Endometrium (tissue), 2 donors: ENCODE data around the gene MYBPH.

Experiments
- FAIRE-seq: peaks from 2 replicates; lab custom pipeline; 2012; peaks lifted over from hg19 to GRCh38; lab: Jason Lieb, UNC
- donor health status: control.
- donor health status: control.

MYBPH gene

DNA sequence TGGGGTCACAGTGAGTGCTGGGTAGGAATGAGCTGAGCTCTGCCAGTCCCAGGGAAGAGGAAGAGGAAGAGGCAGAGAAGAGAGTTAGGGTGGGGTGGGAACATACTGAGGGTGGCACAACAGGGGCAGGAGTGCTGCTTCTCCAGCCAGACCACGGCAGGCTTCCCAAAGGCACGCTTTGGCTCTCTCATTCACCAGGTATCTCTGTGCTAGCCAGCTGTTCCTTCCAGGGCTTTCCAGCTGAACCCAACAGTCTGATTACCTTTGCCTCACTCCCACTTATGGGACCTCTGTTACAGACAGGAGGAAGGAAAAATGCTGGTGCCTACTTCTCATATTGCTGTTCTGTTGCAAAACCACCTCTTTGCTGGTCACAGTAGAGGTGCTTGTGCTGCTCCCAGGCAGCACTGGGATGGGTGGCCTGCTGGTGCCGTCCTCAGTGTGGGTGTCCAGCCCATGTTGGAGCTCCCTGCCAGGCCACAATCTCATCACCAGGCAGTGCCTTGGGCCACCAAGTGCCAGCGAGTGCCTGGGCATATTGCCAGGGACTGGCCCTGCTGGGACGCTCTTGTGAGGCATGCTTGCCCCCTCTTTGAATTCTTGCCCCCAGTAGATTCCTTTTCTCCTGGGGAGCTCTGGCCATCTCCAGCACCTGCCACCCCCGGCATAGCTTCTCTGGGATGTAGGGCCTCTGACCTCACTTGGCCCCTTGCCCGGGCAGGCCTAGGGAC, 46.0 kb downstream of the MYBPH start:
- no peak for FAIRE-seq

DNA sequence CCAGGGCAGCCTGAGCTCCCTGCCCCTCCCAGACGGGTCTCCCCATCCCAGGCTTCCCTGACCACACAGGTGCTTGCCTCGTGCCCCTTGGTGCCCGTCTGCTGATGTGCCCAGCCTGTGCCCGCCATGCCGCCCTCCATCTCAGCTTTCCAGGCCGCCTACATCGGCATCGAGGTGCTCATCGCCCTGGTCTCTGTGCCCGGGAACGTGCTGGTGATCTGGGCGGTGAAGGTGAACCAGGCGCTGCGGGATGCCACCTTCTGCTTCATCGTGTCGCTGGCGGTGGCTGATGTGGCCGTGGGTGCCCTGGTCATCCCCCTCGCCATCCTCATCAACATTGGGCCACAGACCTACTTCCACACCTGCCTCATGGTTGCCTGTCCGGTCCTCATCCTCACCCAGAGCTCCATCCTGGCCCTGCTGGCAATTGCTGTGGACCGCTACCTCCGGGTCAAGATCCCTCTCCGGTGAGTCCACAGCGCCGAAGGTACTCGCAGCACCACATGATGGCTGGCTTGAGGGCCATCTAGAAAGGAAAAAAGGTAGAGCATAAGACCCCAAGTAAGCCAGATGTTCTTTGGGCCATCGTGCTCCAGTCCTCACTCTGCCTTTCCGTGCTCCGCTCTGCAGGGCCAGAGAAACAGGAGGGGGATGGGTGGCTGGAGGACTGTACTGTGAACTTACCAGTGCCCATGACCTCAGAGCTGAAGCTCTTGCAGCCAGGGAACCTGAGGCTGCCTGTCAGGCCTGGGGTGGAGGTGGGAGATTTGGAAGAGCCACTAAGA, 46.7 kb downstream of the MYBPH start:
- no peak for FAIRE-seq

DNA sequence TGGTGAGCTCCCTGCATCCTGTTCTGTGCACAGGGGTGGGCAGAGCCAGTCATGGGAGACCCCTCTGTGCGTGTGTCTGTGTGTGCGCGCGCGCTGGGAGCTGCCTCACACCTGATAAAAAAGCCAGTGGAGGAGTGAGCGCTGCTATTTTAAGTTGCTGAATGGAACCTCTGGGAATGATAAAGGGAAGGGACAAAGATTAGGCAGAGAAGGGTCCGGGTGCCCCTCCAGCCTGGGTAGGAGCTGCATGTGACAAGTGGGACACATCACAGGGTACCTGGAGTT, 47.3 kb downstream of the MYBPH start:
- FAIRE-seq, result no peak

DNA sequence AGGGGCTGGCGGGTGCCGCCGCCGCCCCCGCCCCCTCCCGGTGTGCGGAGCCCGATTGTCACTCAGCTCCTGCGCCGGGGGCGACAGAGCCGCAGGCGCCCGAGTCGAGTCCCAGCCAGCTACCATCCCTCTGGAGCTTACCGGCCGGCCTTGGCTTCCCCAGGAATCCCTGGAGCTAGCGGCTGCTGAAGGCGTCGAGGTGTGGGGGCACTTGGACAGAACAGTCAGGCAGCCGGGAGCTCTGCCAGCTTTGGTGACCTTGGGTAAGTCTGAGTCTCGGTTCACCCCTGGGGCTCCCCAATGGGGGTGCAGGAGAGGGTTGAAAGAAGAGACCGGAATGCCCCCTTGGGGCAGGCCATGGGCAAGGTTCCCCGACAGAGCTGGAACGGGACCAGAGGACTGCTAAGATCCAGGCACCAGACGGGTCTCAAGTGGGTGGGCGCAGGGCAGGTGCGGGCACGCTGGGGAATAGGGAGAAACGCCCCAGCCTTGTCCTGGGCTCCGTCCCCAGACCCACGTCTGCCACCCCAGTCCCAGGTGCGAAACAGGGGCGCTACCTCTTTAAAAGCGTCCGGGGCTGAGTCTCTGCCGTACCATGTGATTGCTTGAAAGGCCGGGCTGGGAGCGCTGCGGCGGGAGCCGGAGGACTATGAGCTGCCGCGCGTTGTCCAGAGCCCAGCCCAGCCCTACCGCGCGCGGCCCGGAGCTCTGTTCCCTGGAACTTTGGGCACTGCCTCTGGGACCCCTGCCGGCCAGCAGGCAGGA, 47.8 kb downstream of the MYBPH start, which contains the start of gene ADORA1:
Gene ADORA1 (plus strand): TSS at position 61 of the 765 bp plus-strand sequence. CDS start 1,116 bp downstream, outside the sequence.
- FAIRE-seq, result no peak

DNA sequence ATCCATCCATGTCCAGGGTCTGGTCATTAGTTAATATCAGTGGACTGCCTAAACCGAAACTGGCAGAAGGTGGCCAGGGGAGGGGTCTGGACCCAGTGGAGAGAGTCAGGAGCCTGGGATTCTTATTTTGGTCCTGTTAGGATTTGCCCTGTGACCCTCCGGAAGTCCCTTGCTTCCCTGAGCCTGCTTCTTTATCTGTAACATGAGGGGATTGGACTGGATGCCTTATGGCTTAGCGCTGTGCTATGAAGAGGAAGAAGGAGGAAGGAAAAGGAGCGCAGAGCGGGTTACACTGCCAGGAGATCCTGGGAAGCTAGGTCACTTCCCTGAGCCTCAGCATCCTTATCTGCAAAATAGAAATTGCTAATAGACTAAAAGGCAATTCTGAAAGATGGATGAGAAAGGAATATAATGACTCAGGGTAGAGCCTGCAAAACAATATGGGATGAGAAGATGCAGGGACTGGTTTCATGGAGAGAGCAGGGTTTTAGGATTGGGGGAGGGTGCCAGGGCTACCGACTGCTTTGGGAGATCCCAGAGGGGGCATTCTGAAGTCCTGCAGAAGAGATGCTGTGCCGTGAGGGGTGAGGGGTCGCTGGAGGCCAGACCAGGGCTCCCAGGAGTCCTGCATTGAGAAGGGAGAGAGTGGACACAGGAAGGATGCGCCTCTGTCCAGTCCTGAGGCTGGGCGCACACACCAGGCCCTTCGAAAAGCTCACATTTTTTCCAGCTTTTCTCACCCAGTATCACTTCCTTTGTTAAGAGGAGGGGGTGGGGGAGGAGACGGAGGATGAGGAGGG, 48.6 kb downstream of the MYBPH start:
- no peak for FAIRE-seq

DNA sequence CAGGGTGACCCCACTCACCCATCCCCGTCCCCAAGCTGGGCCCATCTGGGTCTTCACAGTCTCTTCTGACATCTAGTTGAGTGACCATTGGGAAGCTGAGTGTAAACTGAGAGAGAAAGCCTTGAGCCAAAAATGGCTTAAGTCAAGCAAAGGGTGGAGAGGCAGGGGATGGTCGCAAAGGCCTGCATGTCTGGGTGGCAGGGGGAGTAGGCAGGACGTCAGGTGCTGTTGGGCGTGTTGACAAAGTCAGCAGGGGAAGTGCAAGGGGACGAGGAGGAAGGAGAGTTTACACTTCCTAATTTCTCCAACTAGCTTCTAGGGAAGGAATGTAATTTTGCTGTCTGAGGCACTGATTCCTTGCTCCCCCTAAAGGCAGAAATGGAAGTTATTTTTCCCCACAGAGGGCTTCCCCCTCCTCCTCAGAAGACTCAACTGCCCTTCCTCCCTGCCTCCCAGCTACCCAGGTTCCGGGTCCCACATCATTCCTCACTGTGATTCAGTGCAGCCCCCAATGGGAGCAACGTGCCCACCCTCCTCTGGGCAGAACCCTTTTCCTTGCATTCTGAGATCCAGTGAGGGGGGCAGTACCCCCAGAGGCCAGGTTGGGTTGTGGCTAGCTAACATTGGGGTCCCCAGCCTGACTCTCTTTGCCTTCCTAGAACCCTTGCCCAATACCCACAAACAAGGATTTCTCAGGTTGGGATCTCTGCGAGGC, 49.3 kb downstream of the MYBPH start:
- FAIRE-seq, result no peak

DNA sequence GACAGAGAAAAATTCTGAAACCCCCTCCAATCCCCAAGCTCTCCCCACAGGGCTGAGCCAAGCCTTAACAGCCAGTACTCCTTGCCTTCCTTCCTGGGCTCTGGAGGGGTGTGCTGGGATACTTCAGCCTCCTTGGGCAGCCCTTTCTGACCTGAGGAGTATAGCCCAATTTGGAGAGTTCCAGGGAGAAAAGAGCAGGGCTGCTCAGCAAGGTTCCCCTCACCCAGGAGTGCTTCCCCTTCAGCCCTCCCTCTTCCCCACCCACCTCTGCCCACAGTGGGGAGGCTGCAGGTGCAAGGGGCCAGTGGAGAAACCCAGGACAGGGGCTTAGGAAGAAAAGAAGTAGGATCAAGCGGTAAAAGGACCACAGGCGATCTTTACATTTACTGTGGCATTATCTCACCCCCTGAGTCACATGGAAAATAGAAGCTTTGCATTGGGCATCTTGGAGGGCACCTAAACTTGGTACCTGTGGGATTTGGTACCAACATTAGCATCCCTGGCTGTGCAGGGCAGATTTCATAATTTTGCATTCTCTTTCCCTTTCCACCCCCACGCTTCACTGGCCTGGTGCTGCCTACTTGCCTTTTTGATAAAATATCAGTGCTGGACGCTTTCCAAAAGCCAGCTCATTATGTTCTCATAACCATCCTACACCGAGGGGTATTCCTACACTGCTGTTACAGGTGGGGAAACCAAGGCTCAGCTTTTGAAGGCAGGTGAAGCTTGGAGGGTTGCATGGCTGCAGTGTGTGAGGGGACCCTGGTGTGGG, 50.9 kb downstream of the MYBPH start:
- no peak for FAIRE-seq

DNA sequence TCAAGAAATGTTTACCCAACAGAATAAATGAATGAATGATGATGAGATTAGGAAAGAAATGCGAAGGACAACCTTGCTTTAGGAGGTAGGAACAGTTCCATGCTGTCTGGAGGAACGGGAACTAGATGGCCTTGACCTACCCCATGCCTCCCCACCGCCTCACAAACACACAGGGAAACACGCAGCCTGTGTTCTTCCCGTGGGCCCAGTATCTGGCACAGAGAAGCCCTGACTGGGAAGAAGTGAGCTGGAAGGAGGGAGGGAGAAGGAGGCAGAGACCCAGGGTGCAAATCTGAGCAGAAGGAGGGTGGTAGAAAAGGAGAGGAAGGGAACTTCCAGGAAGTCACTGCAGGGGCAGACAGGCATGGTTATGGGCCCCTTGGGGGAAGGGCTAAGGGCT, 51.6 kb downstream of the MYBPH start:
- no peak for FAIRE-seq

DNA sequence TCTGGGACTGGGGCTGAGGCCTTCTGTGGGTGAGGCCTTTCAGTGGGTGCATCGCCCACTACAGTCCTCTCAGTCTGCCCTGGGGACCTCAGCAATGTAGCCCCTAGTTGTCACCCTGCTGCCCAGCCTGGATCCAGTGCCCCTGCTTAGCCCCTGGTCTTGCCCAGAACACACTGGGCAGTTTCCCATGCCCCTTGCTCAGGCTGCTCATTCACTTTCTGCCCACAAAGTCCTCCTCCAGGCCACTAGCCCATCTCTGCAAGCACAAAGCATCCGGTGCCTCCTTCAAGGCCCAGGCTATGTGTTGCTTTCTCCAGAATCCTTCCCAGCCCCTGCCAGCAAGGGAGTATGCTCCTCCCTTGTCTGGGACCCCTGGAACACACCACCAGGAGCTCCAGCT, 53.5 kb downstream of the MYBPH start:
- no peak for FAIRE-seq

DNA sequence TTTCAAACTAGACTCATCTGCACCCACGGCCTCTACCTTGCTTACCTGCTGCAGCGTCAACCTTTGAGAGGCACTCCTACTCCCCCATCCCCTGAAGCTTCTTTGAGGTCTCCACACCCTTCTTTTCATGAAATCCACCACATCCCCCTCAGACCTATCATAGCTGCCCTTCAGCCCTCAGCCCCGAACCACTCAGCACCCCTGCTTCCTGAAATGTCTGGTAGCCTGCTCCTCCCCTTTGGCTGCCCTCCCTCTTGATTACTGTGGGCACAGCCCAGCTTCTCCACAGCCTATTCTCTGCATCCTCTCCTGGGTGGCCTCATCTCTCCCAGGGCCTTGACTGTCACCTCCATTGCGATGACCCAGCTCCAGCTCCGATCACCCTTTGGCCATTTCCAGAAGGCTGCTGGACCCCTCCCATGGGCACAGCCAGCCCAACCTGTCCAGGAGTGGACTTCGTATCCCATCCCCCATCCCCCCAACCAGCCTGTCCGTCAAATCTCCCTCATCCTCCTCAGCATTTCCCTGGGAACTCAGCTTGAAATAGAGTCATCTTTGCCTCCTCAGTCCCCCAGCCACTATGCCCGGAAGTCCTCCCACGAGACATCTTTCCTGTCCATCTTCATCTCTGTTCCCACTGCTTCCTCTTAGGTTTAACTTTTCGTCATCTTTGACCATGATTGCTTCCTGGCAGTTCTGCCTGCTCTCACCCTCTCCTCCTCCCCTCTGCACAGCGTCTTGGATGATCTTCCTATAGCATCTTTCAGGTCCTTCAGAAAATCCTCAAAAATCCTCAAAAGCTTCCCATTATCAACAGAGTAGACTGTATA, 54.2 kb downstream of the MYBPH start:
- no peak for FAIRE-seq

DNA sequence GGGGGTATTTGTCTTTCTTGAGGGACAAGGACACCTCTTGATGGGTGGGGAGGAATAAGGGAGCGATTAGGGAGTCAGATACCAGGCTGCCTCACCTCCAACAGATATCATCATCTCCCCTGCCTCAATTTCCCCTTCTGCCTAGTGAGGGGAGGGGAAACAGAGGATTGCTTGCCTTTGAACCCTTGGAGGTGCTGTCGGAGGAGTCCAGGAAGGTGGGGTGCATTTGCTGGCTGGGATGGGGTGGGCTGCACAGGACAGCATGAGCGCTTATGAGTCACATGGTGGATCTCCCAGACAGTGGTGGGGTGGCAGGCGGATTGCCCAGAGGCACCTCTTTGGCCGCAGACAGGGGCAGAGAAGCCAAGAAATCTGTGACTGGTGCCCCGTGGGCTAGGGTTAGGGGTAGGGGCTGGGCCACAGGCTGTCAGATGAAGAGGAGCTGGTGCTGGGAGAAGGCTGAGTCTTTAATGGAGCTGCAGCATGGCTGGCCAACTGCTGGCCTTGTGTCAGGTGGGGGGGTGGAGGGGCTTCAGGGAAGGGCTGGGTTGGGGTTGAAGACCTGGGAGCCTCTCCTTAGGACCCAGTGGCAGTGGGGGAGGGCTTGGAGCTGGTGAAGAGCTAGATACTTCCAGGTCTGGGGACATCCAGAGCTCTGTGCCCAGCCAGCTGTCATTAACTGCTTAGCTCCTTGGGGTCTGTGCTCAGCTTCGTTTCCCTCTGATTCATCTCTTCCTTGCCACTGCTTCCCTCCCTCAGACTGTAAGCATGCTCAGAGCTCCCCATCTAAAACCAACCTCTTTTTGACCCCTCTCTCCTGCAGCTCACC, 55.1 kb downstream of the MYBPH start:
- FAIRE-seq, result no peak
